ENCODE data around the gene MAD1L1. TPM values are rescaled to one million over a fixed set of nuclear protein-coding genes. Genes with fewer than 3 reads are reported as not detected.
"Not testable (repeated sequence)": the region's sequence is repeated elsewhere in the genome, so short reads cannot be mapped to it uniquely, and the experiment has no call there.

MAD1L1 gene
- total RNA-seq, 4 donors from 2014 or later, result 8.0 to 52.7 (median 26.7) TPM

- TF ChIP-seq CTCF (IDR thresholded peaks at IDR 0.05) (no peak), POLR2A (IDR thresholded peaks at IDR 0.05) (no peak), EP300 (IDR thresholded peaks at IDR 0.05; ENCODE audit: low read depth) (no peak), POLR2AphosphoS5 (IDR thresholded peaks at IDR 0.05) (no peak)
- no peaks in the 10 kb centered on the region for H3K27me3 ChIP-seq
- no peak overlapping the region for H3K4me3 ChIP-seq
- intact Hi-C loops (cut with DNase I; ENCODE audit: low total_unique reads) (no loop called here), in situ Hi-C loops (cut with MboI; ENCODE audit: low pct_ligation_motif_present in 1 of 4, low pct_unique_long_range_greater_than_20kb in 1 of 4, low sequenced_read_pairs in 3 of 4) (no loop called here)
- no peaks in the 10 kb centered on the region for H3K36me3 ChIP-seq
- no peaks in the 10 kb centered on the region for H3K9me3 ChIP-seq
- WGBS, 2 donors (ENCODE audit: low coverage in 1 of 2), result 92% methylated on average over 27 of the region's 27 CpGs; no CpG with 5 or more reads in 1 of the 2 donors
- DNase-seq, result no peak
- H3K27ac ChIP-seq, result no peak overlapping the region
- H3K4me1 ChIP-seq, result peaks cover 0 to 10% (median 3%) of the 10 kb centered on the region in 4 donors
Observed at GRCh38 chr7:1933066-1933750, 299.5 kb downstream of the MAD1L1 start.

- in situ Hi-C loops (cut with MboI; ENCODE audit: low pct_ligation_motif_present in 1 of 4, low pct_unique_long_range_greater_than_20kb in 1 of 4, low sequenced_read_pairs in 3 of 4) (no loop called here), intact Hi-C loops (cut with DNase I; ENCODE audit: low total_unique reads) (no loop called here)
- no peaks in the 10 kb centered on the region for H3K9me3 ChIP-seq
- DNase-seq, result no peak
- H3K36me3 ChIP-seq, result no peaks in the 10 kb centered on the region
- no peak overlapping the region for H3K4me3 ChIP-seq
- H3K27ac ChIP-seq, result no peak overlapping the region
- no peaks in the 10 kb centered on the region for H3K27me3 ChIP-seq
- 99% methylated on average over 9 of the region's 9 CpGs; no CpG with 5 or more reads in 1 of the 2 donors for WGBS, 2 donors (ENCODE audit: low coverage in 1 of 2)
- H3K4me1 ChIP-seq, result peaks cover 0 to 18% (median 4%) of the 10 kb centered on the region in 4 donors
- TF ChIP-seq POLR2A (IDR thresholded peaks at IDR 0.05), result no peak
- TF ChIP-seq POLR2AphosphoS5 (IDR thresholded peaks at IDR 0.05), result no peak
Observed at GRCh38 chr7:1931951-1932270, 300.8 kb downstream of the MAD1L1 start.

GRCh38 chr7:1931256-1931950 lies 301.3 kb downstream of the MAD1L1 start:
- WGBS, 2 donors (ENCODE audit: low coverage in 1 of 2), result 90 to 100% methylated on average over 1 to 21 of the region's 22 CpGs
- Histone ChIP-seq H3K9me3 (no peaks in the 10 kb centered on the region), H3K27me3 (no peaks in the 10 kb centered on the region), H3K4me1 (peaks cover 0 to 22% (median 5%) of the 10 kb centered on the region in 4 donors), H3K4me3 (no peak overlapping the region), H3K27ac (no peak overlapping the region), H3K36me3 (no peaks in the 10 kb centered on the region)
- intact Hi-C loops (cut with DNase I; ENCODE audit: low total_unique reads) (no loop called here), in situ Hi-C loops (cut with MboI; ENCODE audit: low pct_ligation_motif_present in 1 of 4, low pct_unique_long_range_greater_than_20kb in 1 of 4, low sequenced_read_pairs in 3 of 4) (no loop called here)
- TF ChIP-seq CTCF (IDR thresholded peaks at IDR 0.05), result no peak
- TF ChIP-seq POLR2AphosphoS5 (IDR thresholded peaks at IDR 0.05), result no peak
- TF ChIP-seq POLR2A (IDR thresholded peaks at IDR 0.05), result no peak
- TF ChIP-seq EP300 (IDR thresholded peaks at IDR 0.05; ENCODE audit: low read depth), result no peak
- no peak for DNase-seq

- H3K4me3 ChIP-seq, result no peak overlapping the region
- H3K36me3 ChIP-seq, result no peaks in the 10 kb centered on the region
- intact Hi-C loops (cut with DNase I; ENCODE audit: low total_unique reads), result no loop called here
- in situ Hi-C loops (cut with MboI; ENCODE audit: low pct_ligation_motif_present in 1 of 4, low pct_unique_long_range_greater_than_20kb in 1 of 4, low sequenced_read_pairs in 3 of 4), result no loop called here
- DNase-seq, result no peak
- WGBS, 2 donors (ENCODE audit: low coverage in 1 of 2), result 90 to 95% methylated on average over 2 to 20 of the region's 36 CpGs
- no peaks in the 10 kb centered on the region for H3K9me3 ChIP-seq
- TF ChIP-seq CTCF (IDR thresholded peaks at IDR 0.05) (no peak), POLR2A (IDR thresholded peaks at IDR 0.05) (no peak)
- no peak overlapping the region for H3K27ac ChIP-seq
- peaks cover 0 to 22% (median 5%) of the 10 kb centered on the region in 4 donors for H3K4me1 ChIP-seq
- no peaks in the 10 kb centered on the region for H3K27me3 ChIP-seq
Observed at GRCh38 chr7:1930381-1931065, 302.2 kb downstream of the MAD1L1 start.

GRCh38 chr7:1929349-1929925 lies 303.3 kb downstream of the MAD1L1 start:
- intact Hi-C loops (cut with DNase I; ENCODE audit: low total_unique reads); DNase-seq; H3K27me3 ChIP-seq; H3K4me3 ChIP-seq; H3K36me3 ChIP-seq; in situ Hi-C loops (cut with MboI; ENCODE audit: low pct_ligation_motif_present in 1 of 4, low pct_unique_long_range_greater_than_20kb in 1 of 4, low sequenced_read_pairs in 3 of 4); H3K9me3 ChIP-seq; H3K27ac ChIP-seq: not testable (repeated sequence)
- H3K4me1 ChIP-seq, result peaks cover 0 to 22% (median 5%) of the 10 kb centered on the region in 4 donors
- WGBS, 2 donors (ENCODE audit: low coverage in 1 of 2), result 91% methylated on average over 21 of the region's 29 CpGs; no CpG with 5 or more reads in 1 of the 2 donors
